ENCODE measurements around the gene TPK1.

- no peak for TF ChIP-seq POLR2AphosphoS5 (IDR thresholded peaks at IDR 0.05; ENCODE audit: borderline replicate concordance, low read depth, low read length)
- TF ChIP-seq EZH2 (IDR thresholded peaks at IDR 0.05): no peak
These were observed 9.6 kb downstream of the TPK1 start for GRCh38 chr7:144826208-144826607.
